PC-3 (cell line): ENCODE results near the gene PRKRIP1. TPM values are rescaled to one million over a fixed set of nuclear protein-coding genes. Genes with fewer than 3 reads are reported as not detected.
A peak's percentile ranks its signal among the peaks of the same experiment; 100 is the strongest.

Experiments used
- ATAC-seq: fragments of 200-7000 bp; cut with Tn5 transposase; 2 replicates; pipeline ENCODE4 v1.9.1; 2020; ENCODE audit warnings: mild to moderate bottlenecking, moderate library complexity
- BruUV-seq: library from RNA; stranded (reverse); fragments of 400-500 nt; replicated peaks from 2 replicates; lab custom pipeline; 2021; lab: Mats Ljungman, UMichigan
- CTCF ChIA-PET: fragments of 300-600 bp; sonication (Branson Sonifier 250); formaldehyde crosslinking; loops from one replicate; lab custom pipeline; 2022; ENCODE audit warnings: antibody characterized with exemption; lab: Charles Lee
- POLR2A ChIA-PET: fragments of 300-600 bp; sonication (Branson Sonifier 250); formaldehyde crosslinking; loops from one replicate; lab custom pipeline; 2022; ENCODE audit warnings: antibody characterized with exemption; ENCODE audit not compliant: unreplicated experiment; lab: Charles Lee
- DNase-seq: peaks from one replicate; pipeline ENCODE4 v3.0.0-alpha.2; 2015
- H2AFZ ChIP-seq: fragments of 300-600 bp; sonication (generic); 2 replicates; pipeline ENCODE4 v1.6.0; 2016; ENCODE audit warnings: antibody characterized with exemption, low read length
- H3F3A ChIP-seq: fragments of 300-600 bp; sonication (generic); one replicate; pipeline ENCODE4 v1.6.0; 2017; ENCODE audit warnings: antibody characterized with exemption, low read length, control low read depth, mild to moderate bottlenecking; ENCODE audit not compliant: unreplicated experiment
- H3K27ac ChIP-seq: fragments of 300-600 bp; sonication (generic); 2 replicates; pipeline ENCODE4 v1.5.1; 2016; ENCODE audit warnings: mild to moderate bottlenecking, low read length
- H3K27me3 ChIP-seq: fragments of 300-600 bp; sonication (generic); 2 replicates; pipeline ENCODE4 v1.6.1; 2016; ENCODE audit warnings: low read length, mixed read lengths
- H3K36me3 ChIP-seq: fragments of 300-600 bp; sonication (generic); 2 replicates; pipeline ENCODE4 v1.6.1; 2016; ENCODE audit warnings: low read depth, mixed run types, low read length, mixed read lengths
- H3K4me1 ChIP-seq: fragments of 300-600 bp; sonication (generic); 2 replicates; pipeline ENCODE4 v1.5.1; 2016; ENCODE audit warnings: low read length; ENCODE audit not compliant: insufficient read depth
- H3K4me2 ChIP-seq: fragments of 300-600 bp; sonication (generic); 2 replicates; pipeline ENCODE4 v1.6.0; 2016; ENCODE audit warnings: low read length
- H3K4me3 ChIP-seq: fragments of 300-600 bp; sonication (generic); 2 replicates; pipeline ENCODE4 v1.5.1; 2016; ENCODE audit warnings: mild to moderate bottlenecking, low read length, mixed read lengths
- H3K79me2 ChIP-seq: fragments of 300-600 bp; sonication (generic); 2 replicates; pipeline ENCODE4 v1.6.1; 2017; ENCODE audit warnings: low read length, mixed read lengths
- H3K9ac ChIP-seq: fragments of 300-600 bp; sonication (generic); 2 replicates; pipeline ENCODE4 v1.6.0; 2016; ENCODE audit warnings: mild to moderate bottlenecking, low read length
- H3K9me2 ChIP-seq: fragments of 300-600 bp; sonication (generic); replicated peaks from 2 replicates; pipeline ENCODE4 v1.6.1; 2016; ENCODE audit warnings: mixed run types, low read length, mixed read lengths
- H3K9me3 ChIP-seq: fragments of 300-600 bp; sonication (generic); 2 replicates; pipeline ENCODE4 v1.6.1; 2016; ENCODE audit warnings: low read length, mixed read lengths
- H4K20me1 ChIP-seq: fragments of 300-600 bp; sonication (generic); 2 replicates; pipeline ENCODE4 v1.6.1; 2016; ENCODE audit warnings: low read length, mixed read lengths
- CTCF ChIP-seq: fragments of 300-600 bp; sonication (generic); conservative IDR thresholded peaks from 2 replicates; pipeline ENCODE4 v1.5.1; 2017; ENCODE audit warnings: antibody characterized with exemption, low read depth, mild to moderate bottlenecking, low read length
- EZH2 ChIP-seq: fragments of 300-600 bp; sonication (generic); IDR thresholded peaks from one replicate; pipeline ENCODE4 v1.6.1; 2017; ENCODE audit warnings: antibody characterized with exemption, mild to moderate bottlenecking, low read length; ENCODE audit not compliant: unreplicated experiment
- EZH2phosphoT487 ChIP-seq: fragments of 300-600 bp; sonication (generic); IDR thresholded peaks from 2 replicates; pipeline ENCODE4 v1.6.1; 2018; ENCODE audit warnings: mild to moderate bottlenecking, antibody characterized with exemption, low read length, borderline replicate concordance
- intact Hi-C: fragments of 100-400 bp; cut with micrococcal nuclease; formaldehyde crosslinking; loops from 2 replicates; pipeline ENCODE4 v1.9.0; 2023
- total RNA-seq: library from RNA; depleted of rRNA; stranded (reverse); fragments of >200 nt; gene quantifications from 2 replicates; pipeline ENCODE4 v1.2.3, GENCODE V29; 2014

PRKRIP1 gene
- total RNA-seq, 1 experiment from 2014 or later: 28.9 TPM

GRCh38 chr7:102393467-102393866, 2.7 kb upstream of the PRKRIP1 start:
- Histone ChIP-seq H3F3A (no peaks in the 10 kb centered on the region), H3K27ac (no peak overlapping the region), H3K9me2 (no peaks in the 10 kb centered on the region), H3K9me3 (no peaks in the 10 kb centered on the region), H3K27me3 (no peaks in the 10 kb centered on the region), H3K9ac (no peak overlapping the region), H3K36me3 (peaks cover 10% of the 10 kb centered on the region), H4K20me1 (no peaks in the 10 kb centered on the region), H3K79me2 (peaks cover 18% of the 10 kb centered on the region), H3K4me1 (peaks cover 11% of the 10 kb centered on the region), H3K4me2 (no peak overlapping the region), H2AFZ (no peak overlapping the region), H3K4me3 (no peak overlapping the region)
- ChIA-PET CTCF (interaction anchor here (0.6 kb wide), 1 partner anchor 47 kb away, joined by 7 read pairs; no protein-coding TSS in a partner anchor), POLR2A (no interaction called here)
- TF ChIP-seq CTCF: no peak
- no peak for TF ChIP-seq EZH2phosphoT487
- TF ChIP-seq EZH2: no peak
- no TSS peak for BruUV-seq
- ATAC-seq (no peak), DNase-seq (peak; percentile 12)
- intact Hi-C loops: no loop called here

- ChIA-PET CTCF (interaction anchor here (0.6 to 0.7 kb wide), 2 partner anchors 11 to 116 kb away, joined by 3 read pairs; no protein-coding TSS in a partner anchor), POLR2A (interaction anchor here (0.6 to 0.7 kb wide), 2 partner anchors 766 to 1812 kb away, joined by 8 to 11 read pairs; no protein-coding TSS in a partner anchor)
- Histone ChIP-seq H3K9ac (peak overlapping the region; percentile 95), H3F3A (no peaks in the 10 kb centered on the region), H3K9me2 (no peaks in the 10 kb centered on the region), H2AFZ (peak overlapping the region; percentile 93), H3K27ac (peak overlapping the region; percentile 67), H3K4me1 (peaks cover 11% of the 10 kb centered on the region), H3K4me2 (peak overlapping the region; percentile 96), H3K27me3 (no peaks in the 10 kb centered on the region), H3K9me3 (no peaks in the 10 kb centered on the region), H3K4me3 (peak overlapping the region; percentile 92), H3K36me3 (peaks cover 19% of the 10 kb centered on the region), H4K20me1 (no peaks in the 10 kb centered on the region), H3K79me2 (peaks cover 18% of the 10 kb centered on the region)
- no peak for ATAC-seq
- intact Hi-C loops: loop anchor here (5.0 kb wide), 1 partner anchor 57 kb away; no protein-coding TSS in a partner anchor
- TF ChIP-seq EZH2 (no peak), CTCF (no peak), EZH2phosphoT487 (no peak)
- BruUV-seq: TSS peak; percentile 84
- DNase-seq: no peak
Measured at GRCh38 chr7:102395592-102395872, 631 bp upstream of the PRKRIP1 start.

GRCh38 chr7:102396710-102397019, 502 bp downstream of the PRKRIP1 start:
- intact Hi-C loops: loop anchor here (5.0 kb wide), 1 partner anchor 56 kb away; no protein-coding TSS in a partner anchor
- Histone ChIP-seq H3K4me2 (peak overlapping the region; percentile 96), H3K9ac (peak overlapping the region; percentile 95), H2AFZ (peak overlapping the region; percentile 92), H3F3A (no peaks in the 10 kb centered on the region), H3K79me2 (peaks cover 18% of the 10 kb centered on the region), H3K27me3 (no peaks in the 10 kb centered on the region), H3K27ac (peak overlapping the region; percentile 24), H3K9me2 (no peaks in the 10 kb centered on the region), H3K4me1 (peaks cover 11% of the 10 kb centered on the region), H3K9me3 (no peaks in the 10 kb centered on the region), H3K4me3 (peak overlapping the region; percentile 92), H3K36me3 (peaks cover 22% of the 10 kb centered on the region), H4K20me1 (no peaks in the 10 kb centered on the region)
- ATAC-seq (peak; percentile 6; the same call in 1 of the 2 replicates), DNase-seq (peak; percentile 20)
- ChIA-PET POLR2A (no interaction called here), CTCF (interaction anchor here (0.8 kb wide), 1 partner anchor 117 kb away, joined by 3 read pairs; no protein-coding TSS in a partner anchor)
- TF ChIP-seq EZH2 (no peak), CTCF (no peak), EZH2phosphoT487 (no peak)
- TSS peak; percentile 61 for BruUV-seq
